ENCODE measurements around the gene SUFU.

The SUFU gene

DNA sequence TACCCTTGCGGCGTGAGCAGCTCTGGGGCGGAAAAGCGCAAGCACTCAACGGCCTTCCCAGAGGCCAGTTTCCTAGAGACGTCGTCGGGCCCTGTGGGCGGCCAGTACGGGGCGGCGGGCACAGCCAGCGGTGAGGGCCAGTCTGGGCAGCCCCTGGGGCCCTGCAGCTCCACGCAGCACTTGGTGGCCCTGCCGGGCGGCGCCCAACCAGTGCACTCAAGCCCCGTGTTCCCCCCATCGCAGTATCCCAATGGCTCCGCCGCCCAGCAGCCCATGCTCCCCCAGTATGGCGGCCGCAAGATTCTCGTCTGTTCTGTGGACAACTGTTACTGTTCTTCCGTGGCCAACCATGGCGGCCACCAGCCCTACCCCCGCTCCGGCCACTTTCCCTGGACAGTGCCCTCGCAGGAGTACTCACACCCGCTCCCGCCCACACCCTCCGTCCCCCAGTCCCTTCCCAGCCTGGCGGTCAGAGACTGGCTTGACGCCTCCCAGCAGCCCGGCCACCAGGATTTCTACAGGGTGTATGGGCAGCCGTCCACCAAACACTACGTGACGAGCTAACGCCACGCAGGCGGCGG lies 153.1 kb downstream of the SUFU start:
- DNase-seq (ENCODE audit: low read depth in 2 of 2) = no peak

DNA sequence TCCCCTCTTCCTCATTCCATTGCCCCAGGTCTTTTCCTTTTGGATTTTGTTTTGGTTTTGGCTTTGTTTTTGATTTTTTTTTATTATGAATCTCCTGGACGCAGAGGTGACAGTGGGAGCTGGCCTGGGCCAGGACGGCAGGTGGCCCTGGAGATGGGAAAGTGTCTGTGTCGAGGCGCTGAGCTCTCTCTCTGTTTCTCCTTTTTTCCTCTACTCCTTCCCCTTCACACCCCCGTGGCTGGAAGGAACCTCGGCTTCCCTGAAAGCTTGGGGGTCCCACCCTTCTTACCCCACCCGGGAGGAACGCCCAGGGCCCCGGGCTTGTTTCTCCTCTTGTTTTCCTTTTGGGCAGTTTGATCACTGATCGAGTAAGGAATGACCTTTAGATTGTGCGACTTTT lies 153.7 kb downstream of the SUFU start:
- DNase-seq (ENCODE audit: low read depth in 2 of 2) = no peak
- H3K4me3 ChIP-seq (replicated peaks in 1 of 2; ENCODE audit: low read depth in 2 of 2, low read length in 2 of 2) = no peak overlapping the region
- no peak for TF ChIP-seq CTCF (IDR thresholded peaks at IDR 0.05; ENCODE audit: low read depth, low read length)

More for the DNA sequence above, 153.1 kb downstream of the SUFU start:
- TF ChIP-seq CTCF (IDR thresholded peaks at IDR 0.05; ENCODE audit: low read depth, low read length) = no peak
- H3K4me3 ChIP-seq (replicated peaks in 1 of 2; ENCODE audit: low read depth in 2 of 2, low read length in 2 of 2) = no peak overlapping the region

DNA sequence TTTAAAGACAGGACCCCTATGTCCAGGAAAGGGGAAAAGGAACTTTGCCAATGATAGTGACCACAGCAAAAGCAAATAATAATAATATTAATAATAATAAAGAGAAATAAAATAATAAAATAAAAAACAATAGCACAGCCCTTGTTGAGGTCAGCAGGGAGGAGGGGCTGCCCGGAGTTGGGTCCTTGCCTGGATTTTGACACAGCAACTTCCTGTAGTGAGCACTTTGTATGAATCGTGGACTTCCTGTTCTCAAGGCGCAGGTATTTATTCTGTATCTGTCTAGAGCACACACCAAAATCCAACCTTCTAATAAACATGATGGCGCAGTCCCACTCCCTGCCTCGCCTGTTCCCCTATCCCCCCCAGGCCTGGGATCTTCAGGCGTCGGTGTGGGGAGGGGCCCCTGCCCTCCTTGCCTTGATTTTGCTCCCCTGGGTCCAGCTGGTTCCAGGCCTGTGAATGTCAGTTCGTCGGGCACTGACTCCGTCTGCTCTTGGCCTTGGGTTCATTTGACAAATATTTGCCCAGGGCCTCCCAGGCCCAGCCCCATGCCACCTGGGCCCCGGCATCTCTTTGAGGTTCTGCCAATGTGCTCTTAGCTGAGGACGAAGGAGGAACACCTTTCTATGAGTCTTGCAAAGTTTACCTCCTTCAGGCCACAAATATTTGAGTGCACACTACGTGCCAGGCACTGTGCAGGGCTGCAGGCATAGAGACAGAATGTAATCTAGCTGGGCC lies 154.4 kb downstream of the SUFU start:
- no peak for TF ChIP-seq CTCF (IDR thresholded peaks at IDR 0.05; ENCODE audit: low read depth, low read length)
- H3K4me3 ChIP-seq (replicated peaks in 1 of 2; ENCODE audit: low read depth in 2 of 2, low read length in 2 of 2) = no peak overlapping the region
- peak; percentile 75 to 79 for DNase-seq (ENCODE audit: low read depth in 2 of 2)

- DNase-seq (ENCODE audit: low read depth in 2 of 2) = no peak
- H3K4me3 ChIP-seq (replicated peaks in 1 of 2; ENCODE audit: low read depth in 2 of 2, low read length in 2 of 2) = no peak overlapping the region
- TF ChIP-seq CTCF (IDR thresholded peaks at IDR 0.05; ENCODE audit: low read depth, low read length) = no peak
Observed at GRCh38 chr10:102658802-102659201, 155.0 kb downstream of the SUFU start.

GRCh38 chr10:102660888-102661657 lies 157.3 kb downstream of the SUFU start:
- H3K4me3 ChIP-seq (replicated peaks in 1 of 2; ENCODE audit: low read depth in 2 of 2, low read length in 2 of 2) = no peak overlapping the region
- TF ChIP-seq CTCF (IDR thresholded peaks at IDR 0.05; ENCODE audit: low read depth, low read length) = no peak
- peak; percentile 72 to 74 for DNase-seq (ENCODE audit: low read depth in 2 of 2)

GRCh38 chr10:102661658-102662028 lies 157.9 kb downstream of the SUFU start:
- no peak overlapping the region for H3K4me3 ChIP-seq (replicated peaks in 1 of 2; ENCODE audit: low read depth in 2 of 2, low read length in 2 of 2)
- TF ChIP-seq CTCF (IDR thresholded peaks at IDR 0.05; ENCODE audit: low read depth, low read length) = no peak
- no peak for DNase-seq (ENCODE audit: low read depth in 2 of 2)
